CD4-positive, alpha-beta T cell treated with Interleukin-12 subunit alpha and Interleukin-12 subunit beta, for 1 hour (primary cell): ENCODE data around the gene ETV7.

ENCODE experiments used
- DNase-seq: peaks from one replicate; pipeline ENCODE4 v3.0.0-alpha.2; 2020

Gene ETV7

GRCh38 chr6:36318690-36319435 is 68.6 kb downstream of the ETV7 start:
- DNase-seq = no peak

GRCh38 chr6:36317623-36318022 is 69.8 kb downstream of the ETV7 start:
- no peak for DNase-seq
